GM21390 (cell line): Measurements from ENCODE around the gene ZDHHC12.

Experiments
- ATAC-seq: cut with Tn5 transposase; IDR thresholded peaks from one replicate; pipeline ENCODE4 v1.9.1; 2021; ENCODE audit not compliant: unreplicated experiment

ZDHHC12 gene

GRCh38 chr9:128723866-128724743, at the start of gene ZDHHC12:
Gene ZDHHC12, minus strand, starts transcription at chr9:128724127. Its CDS starts 34 bp downstream, at chr9:128724093.
- ATAC-seq, result peak; percentile 95

GRCh38 chr9:128773049-128773448, 49.1 kb upstream of the ZDHHC12 start:
- no peak for ATAC-seq

DNA sequence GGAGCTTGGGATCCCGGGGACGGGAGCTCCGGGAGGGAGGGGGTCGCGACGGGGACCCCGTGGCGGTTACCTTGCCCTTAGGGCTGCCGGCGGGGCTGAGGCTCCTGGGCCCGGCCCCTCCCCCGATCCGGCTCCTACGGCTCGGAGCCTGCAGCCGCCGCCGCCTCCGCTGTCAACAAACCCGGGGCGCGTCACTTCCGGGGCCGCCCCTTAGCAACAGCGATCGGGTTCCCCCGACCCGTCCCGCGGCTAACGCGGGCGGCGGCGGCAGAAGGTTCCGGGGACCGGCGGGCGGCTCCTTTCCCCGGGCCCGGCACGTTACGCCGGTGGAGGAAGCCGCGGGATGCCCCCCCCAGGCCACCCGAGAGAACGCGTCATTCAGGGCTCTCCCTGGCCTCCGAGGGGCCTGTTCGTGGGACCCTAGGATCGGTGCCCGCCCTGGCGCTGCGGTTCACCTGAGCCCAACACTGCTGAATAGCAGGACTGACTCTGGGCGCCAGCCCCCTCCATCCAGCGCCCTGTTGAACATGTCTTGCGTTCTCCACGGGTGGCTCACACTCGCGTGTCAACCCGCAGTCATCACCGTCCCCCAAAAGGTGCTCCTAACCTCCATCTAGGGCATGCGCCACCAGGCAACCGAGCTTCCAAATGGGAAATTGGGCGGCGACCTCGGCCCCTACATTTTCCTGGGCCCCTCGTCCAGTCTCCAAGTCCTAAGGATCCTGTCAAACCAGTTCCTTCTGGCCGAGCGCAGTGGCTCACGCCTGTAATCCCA, 48.0 kb upstream of the ZDHHC12 start, which contains the start of gene ZER1:
ZER1 (minus strand) TSS at position 183 of the 775 bp plus-strand sequence. CDS start 16,362 bp downstream, outside the sequence.
- peak; percentile 93 for ATAC-seq

DNA sequence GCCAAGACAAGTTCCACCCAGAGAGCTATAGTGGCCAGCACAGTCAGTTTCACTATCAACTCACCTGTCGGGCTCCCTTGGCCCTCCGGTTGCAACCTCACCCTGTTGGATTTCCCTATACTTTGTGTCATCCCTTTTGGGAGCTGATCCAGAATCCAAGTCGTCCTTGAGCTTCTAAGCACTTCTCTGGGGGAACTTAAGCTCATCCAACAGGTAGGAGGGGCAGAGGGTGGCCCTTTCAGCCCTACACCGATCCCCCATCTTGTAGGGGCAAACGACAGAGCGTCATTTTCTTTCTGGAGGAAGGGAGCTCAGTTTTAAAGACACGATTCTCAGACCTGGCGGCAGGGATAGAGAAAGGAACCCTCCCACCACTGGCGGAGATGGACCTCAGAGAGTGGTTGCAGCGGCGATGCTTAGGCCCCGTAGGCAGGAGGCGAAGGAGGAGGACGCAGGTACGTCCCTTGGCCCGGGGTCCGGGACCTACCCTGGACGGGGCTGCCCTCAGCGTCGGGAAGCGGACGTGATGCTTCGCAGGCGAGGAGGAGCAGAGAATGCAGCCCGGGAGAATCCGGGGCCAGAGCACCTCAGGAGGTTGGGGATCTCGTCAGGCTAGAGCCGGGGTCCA, 47.3 kb upstream of the ZDHHC12 start:
- ATAC-seq, result peak; percentile 11

- ATAC-seq, result no peak
Measured at GRCh38 chr9:128770286-128771030, 46.5 kb upstream of the ZDHHC12 start.

DNA sequence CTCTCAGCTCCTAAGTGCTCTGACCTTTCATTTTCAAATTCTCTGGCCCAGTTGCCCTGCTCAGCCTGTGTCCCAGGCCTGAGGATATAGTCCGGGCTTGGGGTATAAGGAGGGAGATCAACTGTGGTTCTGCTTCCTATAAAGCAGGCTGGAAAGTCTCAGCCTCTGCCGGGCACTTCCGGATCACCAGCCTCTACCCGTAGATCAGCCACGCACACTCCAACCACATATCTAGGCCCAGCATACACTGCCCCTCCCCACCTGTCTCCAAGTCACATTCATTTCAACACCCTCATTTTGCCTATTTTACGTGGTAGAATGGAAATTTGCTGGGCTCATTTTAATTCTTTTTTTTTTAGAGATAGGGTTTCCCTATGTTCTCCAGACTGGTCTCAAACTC, 44.7 kb upstream of the ZDHHC12 start:
- ATAC-seq, result no peak

- ATAC-seq, result no peak
Measured at GRCh38 chr9:128765499-128765898, 41.6 kb upstream of the ZDHHC12 start.

DNA sequence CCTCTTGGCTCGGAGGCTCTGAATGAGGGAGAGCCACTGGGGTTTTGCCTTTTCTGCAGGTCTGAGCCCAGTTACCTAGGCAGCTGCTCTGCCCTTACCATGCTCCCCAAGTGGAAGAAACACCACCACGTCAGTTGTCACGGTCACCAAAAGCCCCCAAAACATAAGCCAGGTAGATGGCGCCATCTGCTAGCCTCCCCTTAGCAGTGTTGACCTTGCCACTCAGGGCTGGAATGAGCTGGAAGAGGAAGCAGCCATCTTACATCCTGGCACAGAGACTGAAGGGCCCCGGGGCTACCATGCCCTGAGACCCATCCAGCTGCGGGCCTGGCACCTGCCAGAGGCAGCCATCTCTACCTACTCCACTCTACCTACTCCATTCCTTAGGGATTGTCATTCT, 40.4 kb upstream of the ZDHHC12 start:
- no peak for ATAC-seq

GRCh38 chr9:128762671-128763449, 38.9 kb upstream of the ZDHHC12 start:
- ATAC-seq, result no peak

GRCh38 chr9:128757602-128758001, 33.7 kb upstream of the ZDHHC12 start:
- no peak for ATAC-seq

DNA sequence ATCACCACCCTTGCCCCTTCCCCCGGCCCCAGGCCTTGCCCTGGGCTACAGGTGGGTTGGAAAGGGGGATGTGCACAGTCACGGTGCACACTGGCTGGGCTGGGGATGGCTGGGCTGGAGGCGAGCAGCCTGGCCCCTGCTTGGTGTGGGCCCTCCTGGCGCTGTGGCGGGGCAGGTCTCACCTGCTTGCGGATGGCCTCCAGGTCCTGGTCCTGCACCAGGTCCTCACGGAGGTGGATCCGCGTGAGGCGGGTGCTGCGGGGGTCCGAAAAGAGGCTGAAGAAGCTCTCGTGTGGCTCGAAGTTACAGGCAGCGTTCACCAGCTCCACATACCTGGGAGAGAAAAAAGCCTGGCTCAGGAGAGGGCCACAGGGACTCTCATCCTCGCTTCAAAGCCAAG, 29.7 kb upstream of the ZDHHC12 start:
- no peak for ATAC-seq

DNA sequence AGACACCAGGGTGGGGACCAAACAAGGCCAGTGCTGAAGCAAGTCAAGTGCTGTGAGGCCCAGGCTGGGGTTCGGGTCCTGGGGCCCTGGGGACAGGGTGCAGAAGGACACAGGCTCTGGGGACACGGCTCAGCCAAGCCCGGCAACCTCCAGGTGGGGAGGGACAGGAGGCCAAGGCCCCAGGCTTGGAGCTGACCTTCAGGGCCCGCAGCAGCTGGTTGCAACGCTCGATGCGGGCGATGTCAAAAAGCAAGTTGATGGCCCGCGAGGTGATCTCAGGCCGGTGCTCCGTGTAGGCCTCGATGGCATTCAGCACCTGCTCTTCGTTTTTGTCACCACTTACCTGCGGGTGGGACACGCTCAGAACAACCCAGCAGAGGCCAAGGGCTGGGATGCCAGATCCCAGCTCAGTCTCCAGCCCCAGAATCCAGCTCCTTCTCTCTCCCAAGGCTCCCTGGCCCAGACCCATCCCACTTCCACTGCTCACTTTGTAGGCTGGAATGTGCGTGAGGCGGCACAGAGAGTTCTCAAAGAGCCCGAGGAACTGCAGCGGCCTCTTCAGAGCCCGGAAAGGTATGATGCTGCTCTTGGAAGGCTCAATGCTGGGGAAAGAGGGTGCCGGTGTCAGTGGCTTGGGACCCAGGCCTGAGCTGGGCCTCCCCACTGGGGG, 27.1 kb upstream of the ZDHHC12 start:
- no peak for ATAC-seq

GRCh38 chr9:128747241-128747640, 23.3 kb upstream of the ZDHHC12 start:
- no peak for ATAC-seq

- no peak for ATAC-seq
Measured at GRCh38 chr9:128743421-128743820, 19.5 kb upstream of the ZDHHC12 start.

- ATAC-seq, result no peak
Measured at GRCh38 chr9:128742401-128742800, 18.5 kb upstream of the ZDHHC12 start.

DNA sequence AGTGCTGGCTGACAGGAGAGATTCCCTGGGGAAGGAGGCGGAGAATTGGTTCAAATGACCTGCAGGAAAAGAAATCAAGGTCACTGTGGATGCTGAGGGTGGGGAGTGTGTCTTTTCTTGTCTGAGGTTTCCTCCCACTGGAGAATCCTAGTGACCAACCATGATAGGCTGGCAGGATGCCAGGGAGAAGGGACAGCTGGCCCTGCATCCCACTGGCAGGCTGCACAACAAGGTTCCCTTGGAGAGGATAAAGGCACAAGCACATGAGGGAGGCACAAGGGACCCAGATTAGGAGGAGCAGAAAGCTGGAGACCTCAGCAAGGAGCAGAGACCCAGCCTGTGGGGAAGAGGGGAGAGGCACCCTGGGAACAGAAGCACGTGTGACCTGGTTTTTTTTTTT, 11.4 kb upstream of the ZDHHC12 start:
- ATAC-seq, result no peak

DNA sequence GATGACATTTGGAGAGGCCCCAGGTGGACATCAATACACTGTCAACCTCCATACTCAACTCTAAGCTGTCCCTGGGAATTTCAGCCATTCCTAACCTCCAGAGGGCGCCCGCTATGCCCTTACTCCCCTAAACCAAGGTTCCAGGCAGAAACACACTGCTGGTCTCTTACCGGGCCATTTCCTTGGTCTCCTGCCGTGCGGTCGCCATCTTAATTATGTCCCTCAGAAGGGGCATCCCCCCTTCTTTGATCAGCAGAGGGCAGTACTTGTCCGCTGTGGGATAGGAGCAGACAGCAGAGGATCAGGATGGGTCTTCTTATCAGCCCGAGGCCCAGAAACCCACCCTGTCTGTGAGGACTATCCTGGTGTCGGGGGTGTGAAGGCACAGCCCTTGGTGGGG, 9.3 kb upstream of the ZDHHC12 start:
- ATAC-seq, result no peak

DNA sequence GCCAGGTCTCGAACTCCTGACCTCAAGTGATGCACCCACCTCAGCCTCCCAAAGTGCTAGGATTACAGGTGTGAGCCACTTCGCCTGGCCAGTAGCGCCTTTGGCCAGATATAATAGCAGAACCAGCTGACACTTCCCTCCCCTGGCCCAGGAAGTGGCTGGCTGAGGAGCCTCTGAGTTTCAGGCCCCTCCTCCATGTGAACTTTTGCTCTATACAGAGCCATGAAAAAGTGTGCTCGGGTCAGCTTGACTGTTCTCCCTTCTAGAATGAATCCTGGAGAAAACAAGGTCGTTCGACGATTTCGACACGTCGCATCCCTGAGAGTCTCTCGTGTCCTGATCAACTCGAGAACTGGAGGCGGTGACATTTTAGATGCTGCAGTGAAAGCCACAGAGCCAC, 8.6 kb upstream of the ZDHHC12 start:
- no peak for ATAC-seq

DNA sequence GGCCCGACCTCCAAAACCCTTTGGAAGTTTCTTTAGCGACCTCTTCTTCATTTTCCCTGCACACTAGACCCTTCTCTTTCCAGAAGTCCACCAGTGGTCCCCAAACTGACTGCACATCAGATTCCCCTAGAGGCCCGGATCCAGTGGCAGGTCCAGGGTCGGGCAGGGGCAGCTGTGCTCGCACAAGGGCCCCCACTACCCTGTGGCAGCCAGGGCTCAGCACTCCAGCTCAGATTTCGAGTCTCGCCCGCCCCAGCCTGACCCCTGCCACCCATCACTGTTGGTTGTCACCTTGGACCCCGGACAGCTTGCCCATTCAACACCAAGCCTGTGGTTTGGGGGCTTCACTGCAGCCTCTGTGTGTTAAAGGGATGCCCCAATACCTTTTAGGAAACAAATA, 7.8 kb upstream of the ZDHHC12 start:
- no peak for ATAC-seq

GRCh38 chr9:128731093-128731492, 7.2 kb upstream of the ZDHHC12 start:
- ATAC-seq, result no peak
